Activated naive CD8-positive, alpha-beta T cell treated with anti-CD3 and anti-CD28 coated beads, Interleukin-2, amount 50 U/mL, for 24 hours (primary cell): ENCODE data around the gene PLD5.
"Not testable (repeated sequence)": the region's sequence is repeated elsewhere in the genome, so short reads cannot be mapped to it uniquely, and the experiment has no call there.

Source experiments
- ATAC-seq: fragments of 150-1000 bp; cut with Tn5 transposase; one replicate; pipeline ENCODE4 v1.10.0; 2021
- DNase-seq: peaks from one replicate; pipeline ENCODE4 v3.0.0; 2021
- H3K27ac Mint-ChIP-seq: one replicate; pipeline ENCODE4 v1.8.0; 2021; ENCODE audit warnings: mild to moderate bottlenecking, mixed read lengths
- H3K27me3 Mint-ChIP-seq: one replicate; pipeline ENCODE4 v1.8.0; 2021; ENCODE audit warnings: mixed read lengths
- H3K36me3 Mint-ChIP-seq: one replicate; pipeline ENCODE4 v1.8.0; 2021; ENCODE audit warnings: low read depth, mixed read lengths
- H3K4me1 Mint-ChIP-seq: one replicate; pipeline ENCODE4 v1.8.0; 2021; ENCODE audit warnings: mixed read lengths
- H3K4me3 Mint-ChIP-seq: one replicate; pipeline ENCODE4 v1.8.0; 2021; ENCODE audit warnings: mild to moderate bottlenecking, moderate library complexity, mixed read lengths
- H3K9me3 Mint-ChIP-seq: one replicate; pipeline ENCODE4 v1.8.0; 2021; ENCODE audit warnings: mixed read lengths

The PLD5 gene

DNA sequence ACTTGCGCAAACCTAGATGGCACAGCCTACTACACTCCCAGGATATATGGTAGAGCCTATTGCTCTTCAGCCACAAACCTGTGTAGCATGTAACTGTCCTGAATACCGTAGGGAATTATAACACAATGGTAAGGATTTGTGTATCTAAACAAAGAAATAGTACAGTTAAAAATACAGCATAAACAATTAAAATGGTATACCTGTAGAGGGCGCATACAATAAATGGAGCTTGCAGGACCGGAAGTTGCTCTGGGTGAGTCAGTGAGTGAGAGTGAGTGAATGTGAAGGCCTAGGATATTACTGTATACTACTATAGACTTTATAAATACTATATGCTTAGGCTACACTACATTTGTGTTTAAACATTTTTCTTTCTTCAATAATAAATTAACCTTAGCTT lies 99.3 kb downstream of the PLD5 start:
- no peak overlapping the region for H3K27ac Mint-ChIP-seq
- ATAC-seq, result no peak

DNA sequence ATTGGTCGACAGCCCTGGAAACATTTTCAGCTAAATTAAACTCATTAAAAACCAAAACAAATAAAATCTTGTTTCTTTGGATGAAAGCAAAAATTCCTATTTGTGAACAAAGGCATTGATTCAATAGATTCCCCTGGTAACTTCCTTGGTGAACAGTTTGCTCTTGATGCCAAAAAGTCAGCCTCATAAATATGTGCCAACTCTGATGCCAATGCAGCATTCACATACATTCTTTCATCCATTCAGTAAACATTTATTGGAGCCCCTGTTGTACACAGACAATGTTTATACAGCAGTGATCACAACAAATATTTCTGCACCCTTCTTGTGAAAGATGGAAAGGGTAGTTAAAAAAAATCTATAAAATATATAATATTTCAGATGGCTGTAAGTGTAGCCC lies 107.8 kb downstream of the PLD5 start:
- H3K36me3 Mint-ChIP-seq, result no peaks in the 10 kb centered on the region
- no peaks in the 10 kb centered on the region for H3K9me3 Mint-ChIP-seq
- H3K27me3 Mint-ChIP-seq, result peaks cover 4% of the 10 kb centered on the region
- H3K4me1 Mint-ChIP-seq, result no peaks in the 10 kb centered on the region
- H3K4me3 Mint-ChIP-seq, result no peak overlapping the region
- DNase-seq (no peak), ATAC-seq (no peak)
- no peak overlapping the region for H3K27ac Mint-ChIP-seq

More for the DNA sequence above, 99.3 kb downstream of the PLD5 start:
- H3K4me1 Mint-ChIP-seq, result no peaks in the 10 kb centered on the region
- no peak for DNase-seq
- H3K27me3 Mint-ChIP-seq, result no peaks in the 10 kb centered on the region
- no peaks in the 10 kb centered on the region for H3K9me3 Mint-ChIP-seq
- H3K4me3 Mint-ChIP-seq, result no peak overlapping the region
- H3K36me3 Mint-ChIP-seq, result no peaks in the 10 kb centered on the region

DNA sequence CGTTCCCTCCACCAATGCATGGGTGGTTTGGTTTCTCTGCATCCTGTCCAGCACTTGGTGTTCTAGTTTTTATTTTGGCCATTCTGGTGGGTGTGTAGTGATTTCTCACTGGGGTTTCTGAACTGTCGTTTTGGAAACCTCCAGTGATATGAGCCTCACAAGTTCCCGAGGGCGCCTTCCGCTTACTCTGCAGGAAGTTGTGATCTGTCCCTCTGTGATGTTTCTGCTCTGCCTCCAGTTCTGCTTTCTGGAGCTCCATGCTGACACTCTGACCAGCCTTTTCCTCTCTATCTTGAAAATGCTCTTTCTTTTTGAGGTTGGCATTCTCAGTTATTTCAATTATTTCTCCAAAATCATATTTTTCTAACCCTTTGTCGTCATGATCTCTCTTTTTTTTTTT lies 111.6 kb downstream of the PLD5 start:
- Mint-ChIP-seq H3K36me3 (no peaks in the 10 kb centered on the region), H3K27ac (no peak overlapping the region), H3K4me3 (no peak overlapping the region), H3K4me1 (no peaks in the 10 kb centered on the region), H3K27me3 (peaks cover 4% of the 10 kb centered on the region), H3K9me3 (peaks cover 6% of the 10 kb centered on the region)
- no peak for ATAC-seq
- no peak for DNase-seq

DNA sequence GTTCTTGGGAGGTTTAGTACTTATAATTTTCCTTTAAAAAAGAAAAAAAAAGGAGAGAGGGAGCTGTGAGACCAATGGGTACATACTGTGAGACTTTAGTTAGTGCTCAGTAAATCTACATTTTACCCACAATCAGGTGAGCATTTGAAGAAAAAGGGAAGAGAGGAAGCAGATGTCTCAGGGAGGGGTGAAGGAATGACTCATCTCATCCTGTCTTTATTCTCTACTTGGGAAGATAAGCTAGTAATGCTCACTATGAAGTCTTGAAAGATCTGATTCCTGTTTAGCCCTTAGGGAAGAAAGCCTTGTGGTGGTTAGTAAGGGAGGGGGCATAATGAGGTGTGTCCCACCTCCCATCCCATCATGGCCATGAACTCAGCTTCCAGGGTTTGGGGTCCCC lies 112.6 kb downstream of the PLD5 start:
- no peak for DNase-seq
- Mint-ChIP-seq H3K27me3 (peaks cover 4% of the 10 kb centered on the region), H3K9me3 (peaks cover 6% of the 10 kb centered on the region), H3K4me1 (no peaks in the 10 kb centered on the region), H3K27ac (no peak overlapping the region), H3K36me3 (no peaks in the 10 kb centered on the region), H3K4me3 (no peak overlapping the region)
- ATAC-seq, result no peak

DNA sequence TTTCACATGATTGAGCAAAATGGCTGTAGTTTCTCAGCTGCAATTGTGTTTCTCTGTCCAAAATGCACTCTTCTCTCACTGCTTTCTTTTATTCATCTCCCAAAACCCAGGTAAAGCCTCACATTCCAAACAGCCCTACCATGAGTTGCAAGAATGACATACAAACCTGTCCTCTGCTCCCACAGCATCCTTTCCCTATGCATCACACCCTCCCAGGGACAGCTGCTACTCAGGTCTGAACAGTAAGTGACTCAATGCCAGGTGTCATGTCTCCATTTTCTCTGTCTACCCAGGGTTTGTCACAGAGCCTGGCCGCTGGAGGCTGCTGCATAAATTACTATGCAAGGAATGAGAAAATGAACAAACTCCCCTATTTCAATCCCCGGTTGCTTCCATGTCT lies 118.5 kb downstream of the PLD5 start:
- DNase-seq (no peak), ATAC-seq (no peak)
- H3K4me1 Mint-ChIP-seq, result no peaks in the 10 kb centered on the region
- H3K36me3 Mint-ChIP-seq, result no peaks in the 10 kb centered on the region
- H3K9me3 Mint-ChIP-seq, result peaks cover 10% of the 10 kb centered on the region
- no peak overlapping the region for H3K4me3 Mint-ChIP-seq
- no peak overlapping the region for H3K27ac Mint-ChIP-seq
- no peaks in the 10 kb centered on the region for H3K27me3 Mint-ChIP-seq

DNA sequence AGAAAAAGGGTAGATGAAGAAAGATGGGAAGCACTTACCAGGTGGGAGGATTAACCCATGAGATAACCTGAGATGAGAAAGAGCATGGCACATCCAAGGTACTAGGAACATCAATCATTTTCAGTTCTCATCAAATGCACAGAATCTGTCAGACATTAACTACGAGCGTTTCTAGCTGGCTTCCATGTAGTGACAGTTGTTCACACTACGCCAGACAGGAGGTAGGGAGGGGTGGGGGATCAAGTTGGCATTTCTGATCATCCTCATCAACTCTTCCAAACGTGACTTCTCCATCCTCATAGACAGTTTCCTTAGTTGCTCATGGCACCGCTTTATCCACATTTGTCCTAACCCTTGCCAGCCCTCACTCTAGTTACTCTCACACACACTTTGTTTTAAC lies 120.2 kb downstream of the PLD5 start:
- DNase-seq, result no peak
- no peaks in the 10 kb centered on the region for H3K27me3 Mint-ChIP-seq
- H3K9me3 Mint-ChIP-seq, result peaks cover 7% of the 10 kb centered on the region
- H3K36me3 Mint-ChIP-seq, result no peaks in the 10 kb centered on the region
- no peak overlapping the region for H3K27ac Mint-ChIP-seq
- H3K4me1 Mint-ChIP-seq, result no peaks in the 10 kb centered on the region
- ATAC-seq, result no peak
- no peak overlapping the region for H3K4me3 Mint-ChIP-seq

DNA sequence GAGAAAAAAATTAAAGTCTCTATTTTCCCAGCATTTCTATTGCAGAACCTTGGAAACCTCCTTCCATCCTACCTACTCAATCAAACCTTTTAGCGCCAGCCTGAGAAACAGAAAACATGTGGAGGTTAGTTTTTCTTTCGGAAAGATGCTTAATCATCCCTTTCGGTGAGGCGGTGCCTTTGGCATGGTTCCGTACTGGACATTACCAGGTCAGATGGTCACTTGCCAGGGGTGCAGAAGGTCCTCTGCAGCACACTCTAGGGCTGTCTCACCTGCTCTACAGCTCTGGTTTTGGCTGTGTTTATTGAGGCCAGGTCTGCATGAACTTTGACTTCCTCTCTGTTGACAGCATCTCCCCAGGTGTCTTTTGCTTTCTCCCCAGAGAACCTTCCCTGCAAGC lies 121.5 kb downstream of the PLD5 start:
- Mint-ChIP-seq H3K36me3 (no peaks in the 10 kb centered on the region), H3K9me3 (peaks cover 4% of the 10 kb centered on the region), H3K27ac (no peak overlapping the region), H3K4me1 (no peaks in the 10 kb centered on the region), H3K27me3 (no peaks in the 10 kb centered on the region), H3K4me3 (no peak overlapping the region)
- no peak for ATAC-seq
- DNase-seq, result no peak

DNA sequence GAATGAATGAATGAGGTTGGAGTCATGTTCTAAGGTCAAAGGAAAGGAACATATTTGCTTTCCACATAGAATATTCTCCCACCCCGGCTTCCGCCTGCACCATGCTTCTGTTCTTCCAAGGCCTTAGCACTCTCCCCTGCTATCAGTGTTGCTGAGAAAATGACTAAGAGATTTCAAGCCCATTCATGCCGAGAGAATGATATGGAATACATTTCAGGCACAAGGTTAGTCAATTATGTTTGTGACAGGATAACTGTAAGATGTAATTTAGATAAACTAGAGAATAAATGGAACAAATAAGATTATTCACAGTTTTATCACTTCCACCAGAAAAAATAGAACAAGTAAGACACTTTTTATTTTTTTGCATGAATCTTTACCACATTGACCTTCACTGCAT lies 122.6 kb downstream of the PLD5 start:
- DNase-seq (no peak), ATAC-seq (no peak)
- H3K9me3 Mint-ChIP-seq, result peaks cover 4% of the 10 kb centered on the region
- H3K27me3 Mint-ChIP-seq, result no peaks in the 10 kb centered on the region
- no peaks in the 10 kb centered on the region for H3K4me1 Mint-ChIP-seq
- no peak overlapping the region for H3K4me3 Mint-ChIP-seq
- H3K36me3 Mint-ChIP-seq, result no peaks in the 10 kb centered on the region
- H3K27ac Mint-ChIP-seq, result no peak overlapping the region

DNA sequence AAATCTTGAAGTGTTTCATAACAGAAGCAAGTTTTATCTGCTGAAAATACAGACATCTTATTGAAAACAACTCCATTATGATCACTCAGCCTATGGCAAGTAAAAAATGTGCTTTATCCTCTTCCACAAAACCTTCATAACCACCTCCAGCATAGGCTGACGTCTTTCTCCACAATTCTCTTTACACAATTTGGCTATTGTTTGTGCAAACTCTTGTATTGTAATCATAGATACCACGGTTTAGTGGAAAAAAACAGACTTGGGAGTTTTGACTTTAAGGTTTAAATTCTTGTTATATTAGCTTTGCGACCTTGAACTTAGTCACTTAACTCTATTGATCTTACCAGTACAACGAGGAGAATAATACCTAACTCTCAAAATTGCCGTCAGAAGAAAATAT lies 126.1 kb downstream of the PLD5 start:
- ATAC-seq, result no peak
- H3K4me1 Mint-ChIP-seq, result no peaks in the 10 kb centered on the region
- H3K27me3 Mint-ChIP-seq, result no peaks in the 10 kb centered on the region
- no peaks in the 10 kb centered on the region for H3K9me3 Mint-ChIP-seq
- no peak overlapping the region for H3K4me3 Mint-ChIP-seq
- no peak overlapping the region for H3K27ac Mint-ChIP-seq
- no peaks in the 10 kb centered on the region for H3K36me3 Mint-ChIP-seq
- no peak for DNase-seq

DNA sequence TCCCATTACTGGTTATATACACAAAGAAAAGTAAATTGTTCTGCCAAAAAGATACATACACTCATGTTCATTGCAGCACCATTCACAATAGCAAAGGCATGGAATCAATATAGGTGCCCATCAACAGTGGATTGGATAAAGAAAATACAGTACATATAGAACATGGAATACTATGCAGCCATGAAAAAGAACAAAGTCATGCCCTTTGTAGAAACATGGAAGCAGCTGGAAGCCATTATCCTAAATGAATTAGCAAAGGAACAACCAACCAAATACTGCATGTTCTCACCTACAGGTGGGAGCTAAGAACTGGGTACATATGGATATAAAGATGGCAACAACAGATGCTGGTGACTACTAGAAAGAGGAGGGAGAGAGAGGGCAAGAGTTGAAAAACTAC lies 132.6 kb downstream of the PLD5 start:
- Mint-ChIP-seq H3K9me3 (peaks cover 14% of the 10 kb centered on the region), H3K4me3 (no peak overlapping the region), H3K27me3 (no peaks in the 10 kb centered on the region), H3K27ac (no peak overlapping the region), H3K4me1 (no peaks in the 10 kb centered on the region), H3K36me3 (peaks cover 2% of the 10 kb centered on the region)
- DNase-seq (no peak), ATAC-seq (no peak)

DNA sequence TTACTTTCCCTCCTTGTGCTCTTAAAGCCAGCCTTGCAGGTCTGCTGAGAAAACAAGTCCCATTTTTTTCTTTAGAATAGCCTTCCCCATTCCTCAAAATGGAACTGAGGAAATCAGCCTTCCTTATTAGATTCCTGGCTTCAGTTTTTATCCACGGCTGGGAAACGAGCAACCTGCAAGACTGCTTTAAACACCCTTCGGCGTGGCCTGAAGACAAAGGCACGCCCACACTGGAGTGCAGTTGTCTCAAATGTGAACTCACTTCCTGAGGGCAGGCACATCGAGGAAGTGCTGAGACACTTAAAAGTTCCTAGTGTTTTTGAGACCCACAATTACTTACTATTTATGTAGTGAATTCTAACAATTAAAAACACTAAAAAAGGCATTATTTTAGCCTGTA lies 148.4 kb downstream of the PLD5 start:
- not testable (repeated sequence) for H3K9me3 Mint-ChIP-seq, H3K27ac Mint-ChIP-seq, ATAC-seq

DNA sequence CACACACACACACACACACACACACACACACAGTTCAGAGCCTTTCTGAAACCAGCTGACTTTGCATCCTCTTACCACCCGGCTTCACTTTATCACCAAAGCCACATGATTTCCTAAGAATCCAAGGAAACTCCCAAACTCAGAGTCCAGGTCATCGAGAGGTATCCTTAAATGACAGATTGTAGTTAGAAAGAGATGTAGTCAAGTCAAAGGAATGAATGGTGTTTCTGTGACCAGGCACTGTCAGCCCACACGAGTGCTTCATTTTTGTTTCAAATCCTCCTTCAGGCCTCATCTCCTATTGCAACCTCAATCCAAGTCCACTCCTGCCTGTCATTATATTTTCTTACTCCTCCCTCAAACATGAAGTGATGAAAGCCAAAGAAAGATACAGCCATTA lies 174.1 kb downstream of the PLD5 start:
- H3K9me3 Mint-ChIP-seq, DNase-seq, H3K4me3 Mint-ChIP-seq, H3K4me1 Mint-ChIP-seq, ATAC-seq, H3K36me3 Mint-ChIP-seq, H3K27ac Mint-ChIP-seq, H3K27me3 Mint-ChIP-seq: not testable (repeated sequence)

More for the DNA sequence above, 148.4 kb downstream of the PLD5 start:
- not testable (repeated sequence) for H3K36me3 Mint-ChIP-seq, H3K27me3 Mint-ChIP-seq, H3K4me3 Mint-ChIP-seq, H3K4me1 Mint-ChIP-seq, DNase-seq

DNA sequence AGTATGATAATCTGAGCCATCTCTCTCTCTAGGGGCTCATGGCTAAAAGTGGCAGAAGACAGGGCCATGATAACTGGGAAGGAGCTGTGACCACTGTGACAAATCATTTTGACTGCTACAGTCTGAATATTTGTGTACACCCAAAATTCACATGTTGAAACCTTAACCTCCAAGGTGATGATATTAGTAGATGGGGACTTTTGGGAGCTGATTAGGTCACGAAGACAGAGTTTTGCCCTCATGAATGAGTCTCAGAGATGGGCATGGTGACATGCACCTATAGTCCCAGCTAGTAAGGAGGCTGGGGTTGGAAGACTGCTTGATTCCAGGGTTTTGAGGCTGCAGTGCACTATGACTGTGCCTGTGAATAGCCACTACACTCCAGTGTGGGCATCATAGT lies 174.9 kb downstream of the PLD5 start:
- no peak for ATAC-seq
- no peak overlapping the region for H3K27ac Mint-ChIP-seq
- no peaks in the 10 kb centered on the region for H3K27me3 Mint-ChIP-seq
- DNase-seq, result no peak
- no peaks in the 10 kb centered on the region for H3K4me1 Mint-ChIP-seq
- H3K9me3 Mint-ChIP-seq, result no peaks in the 10 kb centered on the region
- H3K36me3 Mint-ChIP-seq, result no peaks in the 10 kb centered on the region
- H3K4me3 Mint-ChIP-seq, result no peak overlapping the region

DNA sequence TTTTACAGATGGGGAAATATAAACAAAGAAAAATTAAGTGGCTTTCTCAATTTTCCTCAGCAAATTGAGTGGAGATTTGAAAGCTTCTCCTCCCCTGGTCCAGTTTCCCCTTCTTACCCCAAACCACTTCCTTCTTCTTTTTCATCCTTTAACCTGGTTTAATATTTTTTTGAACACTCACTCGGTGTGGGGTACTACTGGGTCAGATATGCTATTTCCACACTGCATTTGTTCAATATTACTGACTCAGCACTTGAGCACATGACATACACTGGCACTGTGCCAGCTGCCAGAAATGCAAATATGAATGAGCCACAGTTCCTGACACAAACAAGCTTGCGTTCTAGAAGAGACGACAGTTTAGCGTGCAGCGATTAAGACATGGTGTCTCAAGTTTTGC lies 193.6 kb downstream of the PLD5 start:
- not testable (repeated sequence) for H3K27ac Mint-ChIP-seq, DNase-seq, H3K4me1 Mint-ChIP-seq, H3K36me3 Mint-ChIP-seq, H3K9me3 Mint-ChIP-seq, H3K4me3 Mint-ChIP-seq, H3K27me3 Mint-ChIP-seq, ATAC-seq

DNA sequence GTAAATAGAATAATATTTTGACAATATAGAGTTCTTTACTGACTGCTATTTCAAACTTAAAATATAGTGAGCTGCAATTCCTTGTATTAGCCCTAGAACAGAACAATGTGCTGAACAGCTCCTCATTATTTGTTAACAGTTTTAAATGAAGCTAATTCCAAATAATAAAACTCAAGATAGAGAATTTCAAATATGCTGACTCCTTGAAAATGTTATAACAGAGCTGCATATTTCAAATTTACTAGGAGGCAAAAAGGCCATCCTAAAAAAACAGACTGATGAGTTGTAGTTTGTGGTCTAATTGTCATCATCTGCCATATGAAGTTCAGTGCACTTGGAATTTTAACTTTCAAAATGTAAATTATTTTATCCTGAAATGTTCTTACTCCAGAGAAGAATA lies 197.1 kb downstream of the PLD5 start:
- not testable (repeated sequence) for H3K4me3 Mint-ChIP-seq, H3K36me3 Mint-ChIP-seq, H3K4me1 Mint-ChIP-seq, DNase-seq, H3K27me3 Mint-ChIP-seq, H3K9me3 Mint-ChIP-seq, ATAC-seq, H3K27ac Mint-ChIP-seq

DNA sequence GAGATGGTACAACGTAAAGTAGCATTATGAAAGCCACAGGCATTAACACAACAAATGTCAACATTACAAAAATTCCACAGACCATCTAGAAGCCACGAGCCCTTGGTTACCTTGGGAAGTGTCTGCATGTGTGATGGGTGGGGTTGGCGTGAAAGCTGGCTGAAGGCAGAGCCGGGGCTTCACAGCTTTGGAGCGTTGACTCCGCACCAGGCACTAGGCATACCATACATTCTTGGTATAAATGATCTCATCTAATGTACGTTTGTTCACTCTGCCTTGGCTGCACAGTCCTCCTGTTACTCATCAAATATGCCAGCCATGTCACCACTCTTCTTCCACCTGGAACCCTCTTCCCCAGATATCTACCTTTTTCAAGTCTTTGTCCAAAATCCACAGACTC lies 202.5 kb downstream of the PLD5 start:
- H3K4me3 Mint-ChIP-seq, DNase-seq, H3K27me3 Mint-ChIP-seq: not testable (repeated sequence)

More for the DNA sequence above, 202.5 kb downstream of the PLD5 start:
- H3K36me3 Mint-ChIP-seq, H3K27ac Mint-ChIP-seq, H3K4me1 Mint-ChIP-seq, H3K9me3 Mint-ChIP-seq, ATAC-seq: not testable (repeated sequence)
